HFFc6 (cell line): ENCODE measurements around the gene ERVV-1. TPM values are rescaled to one million over a fixed set of nuclear protein-coding genes. Genes with fewer than 3 reads are reported as not detected.
"Not testable (repeated sequence)": the region's sequence is repeated elsewhere in the genome, so short reads cannot be mapped to it uniquely, and the experiment has no call there.

Experiments
- DNase-seq: peaks from one replicate; pipeline ENCODE4 v3.0.0-alpha.2; 2018
- H3K27ac Mint-ChIP-seq: 2 replicates; pipeline ENCODE4 v1.8.0; 2020; ENCODE audit warnings: mild to moderate bottlenecking, mixed read lengths
- H3K27me3 Mint-ChIP-seq: 2 replicates; pipeline ENCODE4 v1.8.0; 2021; ENCODE audit warnings: mild to moderate bottlenecking, moderate library complexity, mixed read lengths; ENCODE audit not compliant: insufficient read depth
- H3K36me3 Mint-ChIP-seq: 2 replicates; pipeline ENCODE4 v1.8.0; 2021; ENCODE audit warnings: low read depth, mixed read lengths
- H3K4me1 Mint-ChIP-seq: 2 replicates; pipeline ENCODE4 v1.8.0; 2020; ENCODE audit warnings: low read depth, mixed read lengths
- H3K4me3 Mint-ChIP-seq: 2 replicates; pipeline ENCODE4 v1.8.0; 2020; ENCODE audit warnings: mild to moderate bottlenecking, moderate library complexity, mixed read lengths
- H3K9me3 Mint-ChIP-seq: 2 replicates; pipeline ENCODE4 v1.8.0; 2020; ENCODE audit warnings: mild to moderate bottlenecking, mixed read lengths
- CTCF ChIP-seq: fragments of 200-600 bp; sonication (generic); IDR thresholded peaks from 2 replicates; pipeline ENCODE4 v1.5.0; 2021; ENCODE audit warnings: antibody characterized with exemption, mild to moderate bottlenecking
- long read RNA-seq: library from polyadenylated mRNA; unstranded; transcript quantifications from one replicate; pipeline ENCODE4 v2.0.0, GENCODE V29; 2019
- total RNA-seq, 6 experiments: library from RNA; stranded (reverse); fragmentation: NEBNext Ultra II Directional; extraction: Animal tissue kit (Norgen Biotek cat#: 25700); gene quantifications; 2 replicates in 1 of 6; 3 replicates in 5 of 6; pipeline ENCODE4 v1.2.3, GENCODE V29; 2021

The ERVV-1 gene, protein sequence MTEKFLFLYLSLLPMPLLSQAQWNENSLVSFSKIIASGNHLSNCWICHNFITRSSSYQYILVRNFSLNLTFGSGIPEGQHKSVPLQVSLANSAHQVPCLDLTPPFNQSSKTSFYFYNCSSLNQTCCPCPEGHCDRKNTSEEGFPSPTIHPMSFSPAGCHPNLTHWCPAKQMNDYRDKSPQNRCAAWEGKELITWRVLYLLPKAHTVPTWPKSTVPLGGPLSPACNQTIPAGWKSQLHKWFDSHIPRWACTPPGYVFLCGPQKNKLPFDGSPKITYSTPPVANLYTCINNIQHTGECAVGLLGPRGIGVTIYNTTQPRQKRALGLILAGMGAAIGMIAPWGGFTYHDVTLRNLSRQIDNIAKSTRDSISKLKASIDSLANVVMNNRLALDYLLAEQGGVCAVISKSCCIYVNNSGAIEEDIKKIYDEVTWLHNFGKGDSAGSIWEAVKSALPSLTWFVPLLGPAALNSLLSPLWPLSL
- total RNA-seq = not detected
- long read RNA-seq = 0 reads

DNA sequence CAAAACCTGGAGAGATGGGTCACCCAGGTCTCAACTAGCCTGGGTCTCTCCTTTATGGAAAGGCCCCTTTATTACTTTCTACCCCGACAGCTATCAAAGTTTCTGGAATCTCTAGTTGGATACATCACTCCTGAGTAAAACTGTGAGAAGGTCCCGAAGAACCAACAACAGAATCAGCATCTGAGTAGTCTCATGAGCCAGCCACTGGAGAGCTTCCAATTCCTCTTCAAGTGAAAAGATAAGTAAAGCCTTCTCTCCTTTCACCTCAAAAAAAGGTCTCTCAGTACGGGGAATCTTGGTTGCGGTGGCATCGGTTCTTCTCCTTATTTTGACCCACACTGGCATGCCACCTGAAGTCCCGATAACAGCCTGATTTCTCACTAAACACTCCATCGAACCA lies at the start of gene ERVV-1:
ERVV-1 (plus strand) TSS at position 301 of the 400 bp plus-strand sequence. CDS start 170 bp downstream, outside the sequence.
- no peak for TF ChIP-seq CTCF
- peaks cover 2% of the 10 kb centered on the region; the same call in 1 of the 2 replicates for H3K27me3 Mint-ChIP-seq
- DNase-seq = no peak
- peaks cover 5% of the 10 kb centered on the region; the same call in 1 of the 2 replicates for H3K4me1 Mint-ChIP-seq
- peaks cover 29% of the 10 kb centered on the region for H3K9me3 Mint-ChIP-seq
- H3K27ac Mint-ChIP-seq = no peak within 1 kb of the TSS
- H3K36me3 Mint-ChIP-seq = no peaks in the 10 kb centered on the region; the same call in 1 of the 2 replicates
- H3K4me3 Mint-ChIP-seq = no peak within 1 kb of the TSS; the same call in 1 of the 2 replicates

DNA sequence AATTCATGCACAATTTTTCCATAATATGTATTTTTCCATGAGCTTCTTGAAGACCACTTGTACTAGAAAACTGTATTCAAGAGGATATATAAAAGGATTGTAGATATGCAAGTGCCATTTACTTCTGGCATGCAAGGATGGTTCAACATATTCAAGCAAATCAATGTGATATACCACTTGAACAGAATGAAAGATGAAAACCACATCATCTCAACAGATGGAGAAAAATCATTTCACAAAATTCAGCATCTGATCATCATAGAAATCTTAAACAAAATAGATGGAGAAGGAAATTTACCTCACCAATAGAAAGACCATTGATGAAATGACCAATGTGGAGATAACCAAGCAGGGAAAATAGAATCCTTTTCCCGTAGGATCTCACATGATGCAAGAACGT lies 45.9 kb upstream of the ERVV-1 start:
- Mint-ChIP-seq H3K27me3 (peaks cover 2% of the 10 kb centered on the region), H3K4me1 (peaks cover 11% of the 10 kb centered on the region), H3K36me3 (peaks cover 16% of the 10 kb centered on the region), H3K4me3 (no peak overlapping the region), H3K27ac (no peak overlapping the region), H3K9me3 (peaks cover 41% of the 10 kb centered on the region)
- no peak for TF ChIP-seq CTCF
- DNase-seq = no peak

DNA sequence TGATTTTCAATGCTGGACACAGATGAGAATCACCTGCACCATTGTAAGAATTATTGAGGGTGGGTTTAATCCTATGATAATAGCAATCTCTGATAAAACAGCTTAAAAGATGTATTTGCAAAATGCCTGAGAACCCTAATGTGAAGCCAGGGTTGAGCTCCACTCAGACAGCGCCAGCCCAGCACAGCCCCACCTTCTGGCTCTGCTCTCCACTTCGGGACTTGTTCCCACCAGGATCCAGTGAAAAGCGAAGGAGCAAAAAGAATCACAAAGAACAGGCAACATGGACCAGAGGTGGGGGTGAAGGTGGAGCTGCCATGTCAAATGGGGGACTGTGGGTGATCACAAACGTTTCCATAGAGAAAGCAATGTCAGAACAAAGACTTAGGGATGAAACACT lies 32.4 kb upstream of the ERVV-1 start:
- Mint-ChIP-seq H3K4me3 (no peak overlapping the region), H3K27me3 (peaks cover 4% of the 10 kb centered on the region; the same call in 1 of the 2 replicates), H3K27ac (no peak overlapping the region), H3K9me3 (peaks cover 46% of the 10 kb centered on the region), H3K36me3 (no peaks in the 10 kb centered on the region), H3K4me1 (no peaks in the 10 kb centered on the region)
- no peak for DNase-seq
- no peak for TF ChIP-seq CTCF

DNA sequence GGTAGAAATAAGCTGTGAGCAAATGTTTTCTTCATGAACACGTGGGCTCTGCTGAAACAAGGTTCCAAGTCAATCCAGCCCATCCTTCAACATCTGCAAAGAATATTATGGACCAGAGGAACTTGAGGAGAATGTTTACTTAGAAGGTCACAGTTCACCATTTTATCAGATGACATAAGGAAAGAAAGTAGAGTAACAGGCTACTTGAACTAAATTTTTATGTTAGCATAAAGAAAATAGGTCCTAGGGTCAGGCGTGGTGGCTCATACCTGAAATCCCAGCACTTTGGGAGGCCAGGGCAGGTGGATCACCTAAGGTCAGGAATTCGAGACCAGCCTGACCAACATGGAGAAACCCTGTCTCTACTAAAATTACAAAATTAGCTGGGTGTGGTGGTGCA lies 30.6 kb upstream of the ERVV-1 start:
- not testable (repeated sequence) for H3K4me3 Mint-ChIP-seq, DNase-seq, H3K27ac Mint-ChIP-seq, H3K4me1 Mint-ChIP-seq, H3K36me3 Mint-ChIP-seq, H3K27me3 Mint-ChIP-seq
- peaks cover 46% of the 10 kb centered on the region for H3K9me3 Mint-ChIP-seq

- no peak for TF ChIP-seq CTCF
- Mint-ChIP-seq H3K9me3 (peaks cover 27% of the 10 kb centered on the region), H3K27ac (no peak overlapping the region), H3K36me3 (0 out of 2 replicates have a peak, but pooled peaks cover 5% of the 10 kb centered on the region), H3K27me3 (no peaks in the 10 kb centered on the region), H3K4me1 (peaks cover 14% of the 10 kb centered on the region), H3K4me3 (no peak overlapping the region)
- DNase-seq = no peak
Measured at GRCh38 chr19:52987221-52987620, 26.5 kb upstream of the ERVV-1 start.

DNA sequence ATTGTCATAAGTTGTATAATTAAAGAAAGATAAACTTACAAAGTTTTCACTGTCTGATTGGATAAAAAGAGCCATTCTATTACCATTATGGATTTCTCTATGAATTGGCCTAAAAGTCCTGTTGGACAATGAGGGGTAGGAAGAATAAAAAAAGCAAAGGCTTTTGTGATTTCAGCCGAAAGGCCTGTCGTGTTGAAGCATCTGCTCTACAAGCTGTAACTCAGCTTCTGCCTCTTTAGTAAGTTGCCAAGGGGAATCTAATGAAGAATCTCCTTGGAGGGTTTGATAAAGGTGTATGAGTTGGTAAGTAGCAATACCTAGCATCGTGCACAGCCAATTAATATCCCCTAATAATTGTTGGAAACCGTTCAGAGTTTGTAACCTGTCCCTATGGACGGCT lies 25.2 kb upstream of the ERVV-1 start:
- Mint-ChIP-seq H3K9me3 (peaks cover 16% of the 10 kb centered on the region), H3K4me3 (no peak overlapping the region), H3K27ac (no peak overlapping the region), H3K36me3 (0 out of 2 replicates have a peak, but pooled peaks cover 5% of the 10 kb centered on the region), H3K27me3 (no peaks in the 10 kb centered on the region), H3K4me1 (peaks cover 20% of the 10 kb centered on the region)
- DNase-seq = no peak
- TF ChIP-seq CTCF = no peak
